Measurements from ENCODE around the gene ARVCF.
A peak's percentile ranks its signal among the peaks of the same experiment; 100 is the strongest.
"Not testable (repeated sequence)": the region's sequence is repeated elsewhere in the genome, so short reads cannot be mapped to it uniquely, and the experiment has no call there.

Gene ARVCF

GRCh38 chr22:19941365-19942082 lies 75.1 kb downstream of the ARVCF start, which contains the start of the genes COMT and TXNRD2:
TSS of gene COMT (plus strand) at chr22:19941772. CDS start at chr22:19962527, 20,755 bp downstream.
TSS of gene TXNRD2 (minus strand) at chr22:19941818. CDS start at chr22:19941803, 15 bp downstream.
- peak; percentile 45 to 67 (median 47) for DNase-seq (ENCODE audit: low read depth in 2 of 3, low spot score in 1 of 3)

- no peak for DNase-seq (ENCODE audit: low read depth in 2 of 3, low spot score in 1 of 3)
These were observed 75.9 kb downstream of the ARVCF start for GRCh38 chr22:19940536-19941364.

GRCh38 chr22:19937616-19938473 lies 78.8 kb downstream of the ARVCF start:
- DNase-seq (ENCODE audit: low read depth in 2 of 3, low spot score in 1 of 3): no peak

- no peak for DNase-seq (ENCODE audit: low read depth in 2 of 3, low spot score in 1 of 3)
These were observed 80.1 kb downstream of the ARVCF start for GRCh38 chr22:19936513-19936912.

- DNase-seq (ENCODE audit: low read depth in 2 of 3, low spot score in 1 of 3): not testable (repeated sequence)
These were observed 81.4 kb downstream of the ARVCF start for GRCh38 chr22:19935123-19935718.

- no peak for DNase-seq (ENCODE audit: low read depth in 2 of 3, low spot score in 1 of 3)
These were observed 83.0 kb downstream of the ARVCF start for GRCh38 chr22:19933341-19934241.

- DNase-seq (ENCODE audit: low read depth in 2 of 3, low spot score in 1 of 3): no peak
These were observed 84.0 kb downstream of the ARVCF start for GRCh38 chr22:19932367-19933206.

GRCh38 chr22:19931514-19931913 lies 85.1 kb downstream of the ARVCF start:
- DNase-seq (ENCODE audit: low read depth in 2 of 3, low spot score in 1 of 3): no peak

GRCh38 chr22:19930551-19931486 lies 85.8 kb downstream of the ARVCF start:
- no peak for DNase-seq (ENCODE audit: low read depth in 2 of 3, low spot score in 1 of 3)

- no peak for DNase-seq (ENCODE audit: low read depth in 2 of 3, low spot score in 1 of 3)
These were observed 86.8 kb downstream of the ARVCF start for GRCh38 chr22:19929586-19930550.

GRCh38 chr22:19928207-19928606 lies 88.4 kb downstream of the ARVCF start:
- no peak for DNase-seq (ENCODE audit: low read depth in 2 of 3, low spot score in 1 of 3)

GRCh38 chr22:19927696-19928095 lies 88.9 kb downstream of the ARVCF start:
- no peak for DNase-seq (ENCODE audit: low read depth in 2 of 3, low spot score in 1 of 3)

- DNase-seq (ENCODE audit: low read depth in 2 of 3, low spot score in 1 of 3): not testable (repeated sequence)
These were observed 90.6 kb downstream of the ARVCF start for GRCh38 chr22:19926028-19926427.

GRCh38 chr22:19923914-19924513 lies 92.6 kb downstream of the ARVCF start:
- no peak for DNase-seq (ENCODE audit: low read depth in 2 of 3, low spot score in 1 of 3)

GRCh38 chr22:19921544-19922081 lies 95.0 kb downstream of the ARVCF start:
- no peak for DNase-seq (ENCODE audit: low read depth in 2 of 3, low spot score in 1 of 3)
